Measurements from ENCODE around the gene TRABD2B. TPM values are rescaled to one million over a fixed set of nuclear protein-coding genes. Genes with fewer than 3 reads are reported as not detected.

TRABD2B gene
- polyA plus RNA-seq, 1 of the 3 experiments (the other 2 are of a cell fraction): 0.03 TPM

GRCh38 chr1:47890779-47891178, 106.4 kb downstream of the TRABD2B start:
- CTCF ChIA-PET: no interaction called here
- no peak for DNase-seq

DNA sequence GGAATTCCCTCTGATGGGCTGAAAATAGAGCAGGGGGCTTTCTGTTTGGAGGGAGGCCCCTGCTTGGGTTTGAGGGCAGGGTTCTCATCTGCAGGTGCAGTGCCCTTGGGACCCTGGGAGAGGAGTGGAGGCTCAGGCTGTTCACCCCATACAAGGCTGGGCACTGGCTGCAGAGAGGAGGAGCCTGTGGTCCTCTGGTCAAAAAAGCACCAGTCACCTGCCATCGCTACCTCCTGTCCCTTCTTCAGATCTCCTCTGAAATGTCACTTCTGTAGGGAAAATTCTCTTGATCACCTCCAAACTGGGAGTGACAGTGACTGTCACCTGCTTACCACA, 108.9 kb downstream of the TRABD2B start:
- no peaks in the 10 kb centered on the region for H3K9me3 ChIP-seq
- no peak for TF ChIP-seq POLR2AphosphoS5 (IDR thresholded peaks at IDR 0.05; ENCODE audit: low read depth, low read length)
- no peak for TF ChIP-seq CHD2 (IDR thresholded peaks at IDR 0.05; ENCODE audit: low read length, partially characterized antibody)
- TF ChIP-seq, protein P1, sequence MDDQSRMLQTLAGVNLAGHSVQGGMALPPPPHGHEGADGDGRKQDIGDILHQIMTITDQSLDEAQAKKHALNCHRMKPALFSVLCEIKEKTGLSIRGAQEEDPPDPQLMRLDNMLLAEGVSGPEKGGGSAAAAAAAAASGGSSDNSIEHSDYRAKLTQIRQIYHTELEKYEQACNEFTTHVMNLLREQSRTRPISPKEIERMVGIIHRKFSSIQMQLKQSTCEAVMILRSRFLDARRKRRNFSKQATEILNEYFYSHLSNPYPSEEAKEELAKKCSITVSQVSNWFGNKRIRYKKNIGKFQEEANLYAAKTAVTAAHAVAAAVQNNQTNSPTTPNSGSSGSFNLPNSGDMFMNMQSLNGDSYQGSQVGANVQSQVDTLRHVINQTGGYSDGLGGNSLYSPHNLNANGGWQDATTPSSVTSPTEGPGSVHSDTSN (IDR thresholded peaks at IDR 0.05): no peak
- TF ChIP-seq NFIC (IDR thresholded peaks at IDR 0.05; ENCODE audit: borderline replicate concordance): no peak
- no peak for TF ChIP-seq NRF1 (IDR thresholded peaks at IDR 0.05; ENCODE audit: low read depth, low read length)
- TF ChIP-seq ELF1 (IDR thresholded peaks at IDR 0.05): no peak
- TF ChIP-seq MAX (IDR thresholded peaks at IDR 0.05; ENCODE audit: low read depth): no peak
- no peak for TF ChIP-seq CTCF (IDR thresholded peaks at IDR 0.05)
- TF ChIP-seq SIN3A (IDR thresholded peaks at IDR 0.05; ENCODE audit: borderline replicate concordance, low read depth, low read length): no peak
- no peak for TF ChIP-seq RXRA (IDR thresholded peaks at IDR 0.05; ENCODE audit: borderline replicate concordance, low read depth)
- H3K79me2 ChIP-seq (ENCODE audit: insufficient read depth): no peaks in the 10 kb centered on the region
- no peak overlapping the region for H3K27ac ChIP-seq (ENCODE audit: low read depth in 2 of 2, low read length in 1 of 2)
- no peak overlapping the region for H3K9ac ChIP-seq
- H3K4me1 ChIP-seq (ENCODE audit: control insufficient read depth in 1 of 2, insufficient read depth in 2 of 2, low read depth in 1 of 2, low read length in 1 of 2): peaks cover 0 to 7% of the 10 kb centered on the region in 2 experiments; a peak in 1 of 4 replicates
- H3K9me2 ChIP-seq: no peaks in the 10 kb centered on the region
- H4K20me1 ChIP-seq (ENCODE audit: insufficient read depth): no peaks in the 10 kb centered on the region
- H3F3A ChIP-seq (replicated peaks; ENCODE audit: insufficient read depth): no peaks in the 10 kb centered on the region
- no peak overlapping the region for H3K4me2 ChIP-seq
- H3K4me3 ChIP-seq (ENCODE audit: low read depth in 2 of 2, low read length in 1 of 2): no peak overlapping the region
- no peaks in the 10 kb centered on the region for H3K36me3 ChIP-seq (replicated peaks in 1 of 2; ENCODE audit: control insufficient read depth in 1 of 2, insufficient read depth in 2 of 2, low read length in 1 of 2)
- H3K27me3 ChIP-seq (ENCODE audit: insufficient read depth): no peaks in the 10 kb centered on the region
- DNase-seq: no peak
- ChIA-PET CTCF (interaction anchor here (1.3 kb wide), 1 partner anchor 109 kb away, joined by 4 read pairs; the partner anchor contains the start of gene TRABD2B), POLR2A (no interaction called here)
- 57% methylated on average over 1 of the region's 1 CpG for WGBS (ENCODE audit: low lambda C conversion rate)
- H2AFZ ChIP-seq (ENCODE audit: low read depth): no peak overlapping the region

More at GRCh38 chr1:47890779-47891178, 106.4 kb downstream of the TRABD2B start:
- no peaks in the 10 kb centered on the region for H4K20me1 ChIP-seq (ENCODE audit: insufficient read depth)
- H3K79me2 ChIP-seq (ENCODE audit: insufficient read depth): no peaks in the 10 kb centered on the region
- H3F3A ChIP-seq (replicated peaks; ENCODE audit: insufficient read depth): no peaks in the 10 kb centered on the region
- no peak overlapping the region for H3K9ac ChIP-seq
- no peak overlapping the region for H3K27ac ChIP-seq (ENCODE audit: low read depth in 2 of 2, low read length in 1 of 2)
- no peak overlapping the region for H3K4me3 ChIP-seq (ENCODE audit: low read depth in 2 of 2, low read length in 1 of 2)
- TF ChIP-seq, protein P1 (IDR thresholded peaks at IDR 0.05): no peak
- no peak for TF ChIP-seq CHD2 (IDR thresholded peaks at IDR 0.05; ENCODE audit: low read length, partially characterized antibody)
- TF ChIP-seq ELF1 (IDR thresholded peaks at IDR 0.05): no peak
- TF ChIP-seq MAX (IDR thresholded peaks at IDR 0.05; ENCODE audit: low read depth): no peak
- TF ChIP-seq NFIC (IDR thresholded peaks at IDR 0.05; ENCODE audit: borderline replicate concordance): no peak
- no peak for TF ChIP-seq POLR2AphosphoS5 (IDR thresholded peaks at IDR 0.05; ENCODE audit: low read depth, low read length)
- no peaks in the 10 kb centered on the region for H3K27me3 ChIP-seq (ENCODE audit: insufficient read depth)
- WGBS (ENCODE audit: low lambda C conversion rate): 34% methylated on average over 5 of the region's 5 CpGs
- no peaks in the 10 kb centered on the region for H3K9me2 ChIP-seq
- H2AFZ ChIP-seq (ENCODE audit: low read depth): no peak overlapping the region
- H3K4me1 ChIP-seq (ENCODE audit: control insufficient read depth in 1 of 2, insufficient read depth in 2 of 2, low read depth in 1 of 2, low read length in 1 of 2): peaks cover 0 to 22% of the 10 kb centered on the region in 2 experiments; a peak in 1 of 4 replicates
- H3K4me2 ChIP-seq: no peak overlapping the region
- no peaks in the 10 kb centered on the region for H3K9me3 ChIP-seq
- POLR2A ChIA-PET: no interaction called here
- no peaks in the 10 kb centered on the region for H3K36me3 ChIP-seq (replicated peaks in 1 of 2; ENCODE audit: control insufficient read depth in 1 of 2, insufficient read depth in 2 of 2, low read length in 1 of 2)

All from SK-N-SH (cell line).